Middle frontal gyrus (tissue), 1 donor: Measurements from ENCODE around the gene ARMC5.
"Not testable (repeated sequence)": the region's sequence is repeated elsewhere in the genome, so short reads cannot be mapped to it uniquely, and the experiment has no call there.

Experiments
- DNase-seq: peaks from one replicate; pipeline ENCODE4 v3.0.0-alpha.2; 2015; ENCODE audit warnings: low spot score; ENCODE audit errors: extremely low spot score

Gene ARMC5

GRCh38 chr16:31496670-31497069 lies 37.4 kb downstream of the ARMC5 start:
- DNase-seq: no peak

GRCh38 chr16:31498493-31498892 lies 39.2 kb downstream of the ARMC5 start:
- no peak for DNase-seq

- DNase-seq: no peak
These were observed 40.6 kb downstream of the ARMC5 start for GRCh38 chr16:31499928-31500327.

GRCh38 chr16:31501226-31501965 lies 42.1 kb downstream of the ARMC5 start:
- DNase-seq: no peak

GRCh38 chr16:31501966-31502348 lies 42.7 kb downstream of the ARMC5 start:
- DNase-seq: no peak

GRCh38 chr16:31502981-31503380 lies 43.7 kb downstream of the ARMC5 start:
- DNase-seq: no peak

- not testable (repeated sequence) for DNase-seq
These were observed 44.3 kb downstream of the ARMC5 start for GRCh38 chr16:31503555-31503954.

GRCh38 chr16:31504159-31504558 lies 44.9 kb downstream of the ARMC5 start:
- no peak for DNase-seq

GRCh38 chr16:31505483-31505882 lies 46.2 kb downstream of the ARMC5 start:
- no peak for DNase-seq

- DNase-seq: no peak
These were observed 48.3 kb downstream of the ARMC5 start for GRCh38 chr16:31507617-31507928.

GRCh38 chr16:31507929-31508705 lies 48.8 kb downstream of the ARMC5 start, which contains the start of gene RUSF1:
TSS of gene RUSF1 (minus strand) at chr16:31508391. CDS start at chr16:31508373, 18 bp downstream.
- DNase-seq: peak; percentile 84

GRCh38 chr16:31508706-31509195 lies 49.5 kb downstream of the ARMC5 start:
- DNase-seq: no peak

GRCh38 chr16:31513126-31513525 lies 53.8 kb downstream of the ARMC5 start:
- DNase-seq: no peak

GRCh38 chr16:31513884-31514283 lies 54.6 kb downstream of the ARMC5 start:
- DNase-seq: no peak
